Naive B cell (primary cell): Measurements from ENCODE around the gene MYORG. TPM values are rescaled to one million over a fixed set of nuclear protein-coding genes. Genes with fewer than 3 reads are reported as not detected.
A peak's percentile ranks its signal among the peaks of the same experiment; 100 is the strongest.
"Not testable (repeated sequence)": the region's sequence is repeated elsewhere in the genome, so short reads cannot be mapped to it uniquely, and the experiment has no call there.

Source experiments
- ATAC-seq, 2 donors: fragments of 150-1000 bp; cut with Tn5 transposase; 2 replicates each; pipeline ENCODE4 v1.10.0; 2021; ENCODE audit warnings: low read depth in 2 of 2, mild to moderate bottlenecking in 2 of 2, moderate library complexity in 2 of 2
- DNase-seq: peaks from one replicate; pipeline ENCODE4 v3.0.0; 2022
- H3K27ac Mint-ChIP-seq, 6 donors: one replicate each; pipeline ENCODE4 v1.8.0; 2020 to 2022; ENCODE audit warnings: mild to moderate bottlenecking in 6 of 6, mixed read lengths in 6 of 6, moderate library complexity in 5 of 6, inconsistent platforms in 2 of 6
- H3K27me3 Mint-ChIP-seq, 3 donors: one replicate each; pipeline ENCODE4 v1.8.0; 2021 to 2022; ENCODE audit warnings: mixed read lengths in 3 of 3, mild to moderate bottlenecking in 1 of 3
- H3K36me3 Mint-ChIP-seq, 2 donors: one replicate each; pipeline ENCODE4 v1.8.0; 2020 to 2022; ENCODE audit warnings: mixed read lengths in 2 of 2, inconsistent platforms in 1 of 2, mild to moderate bottlenecking in 1 of 2
- H3K4me1 Mint-ChIP-seq, 3 donors: one replicate each; pipeline ENCODE4 v1.8.0; 2020 to 2022; ENCODE audit warnings: mixed read lengths in 3 of 3, inconsistent platforms in 1 of 3, mild to moderate bottlenecking in 1 of 3, moderate library complexity in 1 of 3
- H3K4me3 Mint-ChIP-seq, 8 donors: one replicate each; pipeline ENCODE4 v1.8.0; 2020 to 2022; ENCODE audit warnings: mild to moderate bottlenecking in 8 of 8, mixed read lengths in 8 of 8, moderate library complexity in 8 of 8, inconsistent platforms in 2 of 8
- H3K9me3 Mint-ChIP-seq, 7 donors: one replicate each; pipeline ENCODE4 v1.8.0; 2020 to 2022; ENCODE audit warnings: mixed read lengths in 7 of 7, mild to moderate bottlenecking in 5 of 7, inconsistent platforms in 2 of 7, moderate library complexity in 1 of 7
- polyA plus RNA-seq, 6 donors: library from polyadenylated mRNA; unstranded; fragments of 300-500 nt; fragmentation: Illumina TruSeq; gene quantifications; one replicate each; pipeline ENCODE4 v1.2.3, GENCODE V29; 2021; ENCODE audit warnings: low read depth in 6 of 6

MYORG gene
- polyA plus RNA-seq, 6 donors from 2014 or later, result 0.08 to 0.25 TPM; not detected in 4

DNA sequence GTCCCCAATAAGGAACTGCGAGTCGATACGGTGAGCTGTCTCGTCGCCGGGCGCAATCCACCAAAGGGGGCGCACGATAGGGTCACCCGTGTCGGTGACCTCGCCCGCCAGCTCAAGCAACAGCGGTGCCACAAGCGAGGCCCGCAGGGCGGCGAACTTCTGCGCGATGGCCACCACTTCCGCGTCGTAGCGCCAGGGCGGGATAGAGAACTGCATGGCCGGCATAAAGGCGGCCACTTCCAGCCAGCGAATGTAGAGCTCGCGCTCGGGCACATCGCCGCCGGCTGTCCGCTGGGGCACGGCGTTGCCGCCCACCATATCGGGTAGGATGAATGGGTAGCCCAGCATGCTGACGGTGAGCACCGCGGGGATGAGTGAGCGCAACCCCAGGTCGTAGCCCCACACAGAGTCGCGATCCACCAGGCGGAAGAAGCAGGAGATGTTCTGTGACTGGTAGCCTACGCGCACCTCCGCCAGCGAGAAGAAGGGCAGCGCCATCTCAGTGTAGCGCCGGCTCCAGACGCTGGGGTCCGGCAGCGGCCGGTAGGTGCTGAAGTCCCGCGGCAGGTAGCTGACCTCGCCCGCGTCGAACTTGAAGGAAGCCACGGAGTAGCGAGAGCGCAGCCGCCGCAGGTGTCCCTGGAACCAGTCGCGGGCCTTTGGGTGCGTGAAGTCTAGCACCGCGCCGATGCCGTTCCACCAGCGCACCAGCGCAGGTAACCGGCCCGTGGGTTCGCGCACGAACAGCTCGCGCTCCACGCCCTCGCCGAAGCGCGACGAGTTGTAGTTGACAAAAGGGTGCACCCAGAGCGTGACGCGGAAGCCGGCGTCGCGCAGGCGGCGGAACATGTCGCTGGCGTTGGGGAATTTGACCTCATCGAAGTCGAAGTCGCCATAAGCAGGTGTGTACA, 5.5 kb downstream of the MYORG start:
- no peak overlapping the region for H3K27ac Mint-ChIP-seq
- no peak for DNase-seq
- H3K36me3 Mint-ChIP-seq, result peaks cover 7 to 12% of the 10 kb centered on the region in 2 donors
- peaks cover 4 to 12% (median 5%) of the 10 kb centered on the region in 3 donors for H3K4me1 Mint-ChIP-seq
- ATAC-seq, result peak in 1 of 2 donors; percentile 45
- peak overlapping the region in 2 of 8 donors; percentile 15 to 41 for H3K4me3 Mint-ChIP-seq
- no peaks in the 10 kb centered on the region for H3K27me3 Mint-ChIP-seq
- H3K9me3 Mint-ChIP-seq, result peaks cover 0 to 9% (median 2%) of the 10 kb centered on the region in 7 donors

DNA sequence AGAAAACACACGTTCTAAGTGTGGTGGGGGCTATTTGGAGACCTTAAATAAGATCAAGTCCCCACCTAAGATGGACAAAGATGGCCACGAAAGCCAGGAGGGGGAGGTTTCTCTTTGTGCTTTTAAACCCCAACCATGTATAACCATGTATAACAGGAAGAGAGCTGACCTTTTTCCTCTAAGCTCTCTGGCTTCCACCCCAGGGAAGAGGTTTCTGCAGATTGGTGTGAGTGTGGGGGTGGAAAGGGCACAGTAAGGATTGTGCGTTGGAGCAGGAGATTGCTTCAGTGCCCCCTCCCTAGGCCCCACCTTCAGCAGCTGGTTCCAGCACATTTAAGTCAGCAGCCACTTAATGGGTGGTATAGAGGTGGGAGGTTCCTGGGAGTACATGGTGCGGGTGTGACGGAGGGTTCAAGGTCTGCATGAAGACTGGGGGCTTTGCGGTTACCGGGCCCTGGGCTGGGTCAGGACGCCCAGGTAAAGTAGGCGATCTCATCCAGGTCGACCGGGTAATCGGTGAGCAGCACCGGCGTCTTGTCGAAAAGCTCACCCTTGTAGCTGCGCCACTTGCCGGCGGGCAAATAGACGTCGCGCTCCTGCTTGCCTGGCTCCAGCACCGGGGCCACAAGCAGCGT, 6.2 kb downstream of the MYORG start:
- Mint-ChIP-seq H3K4me3 (peak overlapping the region in 1 of 8 donors; percentile 41), H3K27me3 (no peaks in the 10 kb centered on the region), H3K36me3 (peaks cover 7 to 12% of the 10 kb centered on the region in 2 donors), H3K27ac (no peak overlapping the region), H3K4me1 (peaks cover 0 to 5% (median 0%) of the 10 kb centered on the region in 3 donors), H3K9me3 (peaks cover 0 to 9% (median 2%) of the 10 kb centered on the region in 7 donors)
- ATAC-seq, result no peak
- DNase-seq, result no peak

DNA sequence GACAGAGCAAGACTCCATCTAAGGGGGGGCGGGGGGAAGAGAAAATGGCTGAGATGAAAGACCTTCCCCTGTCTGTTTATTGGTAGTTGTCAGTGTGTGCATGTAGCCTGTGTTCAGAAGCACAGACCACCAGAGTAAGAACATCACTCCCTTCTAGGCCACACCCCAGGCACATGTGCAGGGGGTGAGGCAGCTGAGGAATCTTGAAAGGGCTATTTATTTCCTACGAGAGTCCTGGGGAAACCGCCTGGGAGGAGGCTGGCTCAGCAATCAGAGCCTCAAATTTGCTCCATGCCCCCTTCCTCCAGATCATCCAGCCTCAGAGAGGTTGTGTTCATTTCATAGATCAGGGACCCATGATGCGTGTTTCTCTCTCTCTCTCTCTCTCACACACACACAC, 7.1 kb downstream of the MYORG start:
- no peak for ATAC-seq
- H3K27ac Mint-ChIP-seq, result no peak overlapping the region
- H3K4me3 Mint-ChIP-seq, result no peak overlapping the region
- H3K9me3 Mint-ChIP-seq, result peaks cover 0 to 9% (median 2%) of the 10 kb centered on the region in 7 donors
- peaks cover 0 to 2% (median 0%) of the 10 kb centered on the region in 3 donors for H3K4me1 Mint-ChIP-seq
- peaks cover 7 to 12% of the 10 kb centered on the region in 2 donors for H3K36me3 Mint-ChIP-seq
- H3K27me3 Mint-ChIP-seq, result no peaks in the 10 kb centered on the region
- no peak for DNase-seq

DNA sequence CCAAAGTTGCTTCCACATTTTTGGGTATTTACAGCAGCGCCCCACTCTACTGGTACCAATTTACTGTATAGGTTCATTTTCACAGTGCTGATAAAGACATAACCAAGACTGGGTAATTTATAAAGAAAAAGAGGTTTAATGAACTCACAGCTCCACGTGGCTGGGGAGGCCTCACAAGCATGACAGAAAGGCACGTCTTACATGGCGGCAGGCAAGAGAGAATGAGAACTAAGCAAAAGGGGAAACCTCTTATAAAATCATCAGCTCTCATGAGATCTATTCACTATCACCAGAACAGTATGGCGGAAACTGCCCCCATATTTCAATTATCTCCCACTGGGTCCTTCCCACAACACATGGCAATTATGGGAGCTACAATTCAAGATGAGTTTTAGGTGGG, 7.9 kb downstream of the MYORG start:
- H3K36me3 Mint-ChIP-seq, result peaks cover 7 to 12% of the 10 kb centered on the region in 2 donors
- not testable (repeated sequence) for H3K9me3 Mint-ChIP-seq, H3K27me3 Mint-ChIP-seq, DNase-seq, ATAC-seq, H3K27ac Mint-ChIP-seq, H3K4me1 Mint-ChIP-seq, H3K4me3 Mint-ChIP-seq

DNA sequence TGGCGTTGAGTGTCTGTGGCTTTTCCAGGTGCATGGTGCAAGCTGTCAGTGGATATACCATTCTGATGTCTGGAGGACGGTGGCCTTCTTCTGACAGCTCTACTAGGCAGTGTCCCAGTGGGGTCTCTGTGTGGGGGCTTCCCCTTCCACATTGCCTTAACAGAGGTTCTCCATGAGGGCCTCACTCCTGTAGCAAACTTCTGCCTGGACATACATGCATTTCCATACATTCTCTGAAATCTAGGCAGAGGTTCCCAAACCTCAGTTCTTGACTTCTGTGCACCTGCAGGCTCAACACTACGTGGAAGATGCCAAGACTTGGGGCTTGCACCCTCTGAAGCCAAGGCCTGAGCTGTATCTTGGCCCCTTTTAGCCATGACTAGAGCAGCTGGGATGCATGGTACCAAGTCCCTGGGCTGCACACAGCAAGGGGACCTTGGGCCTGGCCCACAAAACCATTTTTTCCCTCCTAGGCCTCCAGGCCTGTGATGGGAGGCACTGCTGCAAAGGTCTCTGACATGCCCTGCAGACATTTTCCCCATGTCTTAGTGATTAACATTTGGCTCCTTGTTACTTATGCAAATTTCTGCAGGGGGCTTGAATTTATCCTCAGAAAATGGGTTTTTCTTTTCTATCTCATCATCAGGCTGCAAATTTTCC, 8.8 kb downstream of the MYORG start:
- not testable (repeated sequence) for H3K9me3 Mint-ChIP-seq, H3K27ac Mint-ChIP-seq, H3K27me3 Mint-ChIP-seq, ATAC-seq, H3K4me1 Mint-ChIP-seq, H3K4me3 Mint-ChIP-seq, DNase-seq
- peaks cover 7 to 12% of the 10 kb centered on the region in 2 donors for H3K36me3 Mint-ChIP-seq

DNA sequence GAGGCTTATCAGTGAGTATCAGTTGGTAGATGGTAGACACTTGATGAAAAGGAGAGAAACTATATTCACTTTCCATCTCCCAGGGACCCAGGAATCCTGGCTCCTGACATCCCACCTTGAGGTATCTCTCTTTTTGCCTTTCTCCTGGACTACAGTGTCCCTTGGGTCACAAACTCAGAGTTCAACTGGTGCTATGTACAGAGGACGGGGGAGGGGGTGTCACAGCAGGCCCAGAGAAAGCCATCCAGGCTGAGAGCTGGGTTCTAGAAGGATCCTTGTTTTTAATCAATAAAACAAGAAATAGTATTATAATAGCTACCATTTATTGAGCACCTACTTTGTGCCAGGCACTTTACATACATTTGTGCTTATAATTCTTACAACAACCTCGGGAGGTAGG, 10.3 kb downstream of the MYORG start:
- DNase-seq (no peak), ATAC-seq (no peak)
- no peak overlapping the region for H3K27ac Mint-ChIP-seq
- peaks cover 7 to 12% of the 10 kb centered on the region in 2 donors for H3K36me3 Mint-ChIP-seq
- peak overlapping the region in 1 of 8 donors; percentile 20 for H3K4me3 Mint-ChIP-seq
- H3K4me1 Mint-ChIP-seq, result peaks cover 0 to 2% (median 0%) of the 10 kb centered on the region in 3 donors
- H3K9me3 Mint-ChIP-seq, result peaks cover 0 to 9% (median 2%) of the 10 kb centered on the region in 7 donors
- H3K27me3 Mint-ChIP-seq, result no peaks in the 10 kb centered on the region

DNA sequence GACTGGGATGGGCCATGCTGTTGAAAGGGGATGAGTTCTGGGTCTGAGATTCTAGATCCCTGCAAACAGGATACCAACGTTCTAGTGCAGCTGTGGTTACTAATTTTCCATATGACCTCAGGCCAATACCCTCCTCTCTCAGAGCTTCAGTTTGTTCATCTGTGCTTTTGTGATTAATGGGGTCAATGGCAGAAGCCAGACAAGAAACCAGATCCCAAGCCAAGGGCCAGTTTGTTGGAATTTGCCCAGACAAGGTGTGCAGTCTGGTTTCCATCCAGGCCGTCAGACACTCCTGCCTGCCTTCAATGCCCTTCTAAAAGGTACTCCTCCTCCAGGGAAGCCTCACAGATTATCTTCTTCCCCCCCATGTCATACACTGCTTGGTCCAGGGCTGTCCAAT, 11.4 kb downstream of the MYORG start:
- ATAC-seq, result no peak
- Mint-ChIP-seq H3K9me3 (peaks cover 0 to 9% (median 2%) of the 10 kb centered on the region in 7 donors), H3K36me3 (peaks cover 7 to 12% of the 10 kb centered on the region in 2 donors), H3K4me3 (no peak overlapping the region), H3K4me1 (no peaks in the 10 kb centered on the region), H3K27me3 (no peaks in the 10 kb centered on the region), H3K27ac (no peak overlapping the region)
- no peak for DNase-seq

DNA sequence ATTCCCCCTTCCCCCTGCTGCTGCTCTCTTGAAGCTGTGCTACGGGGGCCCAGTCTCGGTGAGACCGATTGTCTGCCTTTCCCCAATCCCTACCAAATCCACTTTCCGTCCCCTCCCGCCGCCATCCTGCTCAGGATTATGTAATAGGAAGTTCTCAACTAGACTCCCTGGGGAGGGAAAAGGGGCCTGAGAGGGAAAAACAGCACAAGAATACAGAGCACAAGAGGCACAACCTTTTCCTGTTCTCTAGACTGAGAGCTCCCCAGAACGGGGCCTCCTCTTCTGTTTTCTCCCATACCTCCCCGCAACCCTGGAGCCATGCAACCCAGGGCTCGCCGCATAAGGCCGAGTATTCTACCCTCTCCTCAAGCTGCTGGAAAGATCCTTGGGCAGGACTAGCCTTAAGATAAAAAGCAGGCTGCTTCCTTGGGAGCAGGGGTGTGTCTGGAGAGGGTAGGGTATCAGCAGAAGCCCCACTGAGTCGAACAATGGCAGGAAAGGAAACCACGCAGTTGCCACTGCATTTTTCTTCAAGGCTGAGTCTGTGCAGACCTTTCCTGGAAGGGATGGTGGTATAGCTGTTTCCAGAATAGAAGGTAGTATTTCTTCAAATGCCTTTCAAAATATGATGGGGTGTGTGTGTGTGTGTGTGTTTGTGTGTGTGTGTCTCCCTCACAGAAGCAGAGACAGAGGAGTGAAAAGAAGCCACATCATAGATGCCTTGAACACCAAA, 12.9 kb downstream of the MYORG start:
- H3K4me1 Mint-ChIP-seq, result no peaks in the 10 kb centered on the region
- no peak overlapping the region for H3K27ac Mint-ChIP-seq
- H3K27me3 Mint-ChIP-seq, result no peaks in the 10 kb centered on the region
- no peak for DNase-seq
- H3K9me3 Mint-ChIP-seq, result peaks cover 0 to 9% (median 2%) of the 10 kb centered on the region in 7 donors
- peaks cover 7 to 12% of the 10 kb centered on the region in 2 donors for H3K36me3 Mint-ChIP-seq
- no peak for ATAC-seq
- no peak overlapping the region for H3K4me3 Mint-ChIP-seq

DNA sequence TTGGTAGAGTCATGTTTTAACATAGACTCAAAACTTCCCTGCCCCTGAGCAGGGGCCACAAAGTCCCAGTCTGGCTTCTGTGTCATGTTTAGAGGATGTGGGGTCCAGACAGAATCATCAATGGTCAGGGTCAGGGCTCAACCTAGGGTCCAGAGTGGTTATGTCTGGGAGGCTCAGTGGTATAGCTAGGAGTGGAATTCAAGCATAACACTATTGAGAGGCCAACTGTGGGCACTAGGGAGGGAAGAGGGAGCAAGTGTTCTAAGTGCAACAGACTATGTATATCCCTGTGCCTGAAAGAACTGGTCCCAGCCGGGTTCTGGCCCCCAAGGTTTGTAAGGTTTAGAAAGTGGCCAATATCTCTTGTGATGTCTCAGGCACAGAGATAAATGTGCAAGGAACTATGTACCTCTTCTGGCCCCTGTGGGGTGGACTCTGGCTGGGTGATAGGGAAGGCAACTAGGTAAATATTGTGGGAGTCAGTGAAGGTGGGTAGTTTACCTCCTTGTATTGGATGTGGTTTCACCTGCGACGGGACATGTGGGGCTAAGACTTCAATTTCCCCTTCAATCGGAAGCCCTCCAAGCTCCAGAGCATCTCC, 14.0 kb downstream of the MYORG start:
- Mint-ChIP-seq H3K36me3 (peaks cover 11 to 18% of the 10 kb centered on the region in 2 donors), H3K27ac (peak overlapping the region in 1 of 6 donors; percentile 15), H3K4me1 (no peaks in the 10 kb centered on the region), H3K27me3 (no peaks in the 10 kb centered on the region), H3K4me3 (no peak overlapping the region), H3K9me3 (peaks cover 0 to 15% (median 3%) of the 10 kb centered on the region in 7 donors)
- ATAC-seq, result no peak
- no peak for DNase-seq

DNA sequence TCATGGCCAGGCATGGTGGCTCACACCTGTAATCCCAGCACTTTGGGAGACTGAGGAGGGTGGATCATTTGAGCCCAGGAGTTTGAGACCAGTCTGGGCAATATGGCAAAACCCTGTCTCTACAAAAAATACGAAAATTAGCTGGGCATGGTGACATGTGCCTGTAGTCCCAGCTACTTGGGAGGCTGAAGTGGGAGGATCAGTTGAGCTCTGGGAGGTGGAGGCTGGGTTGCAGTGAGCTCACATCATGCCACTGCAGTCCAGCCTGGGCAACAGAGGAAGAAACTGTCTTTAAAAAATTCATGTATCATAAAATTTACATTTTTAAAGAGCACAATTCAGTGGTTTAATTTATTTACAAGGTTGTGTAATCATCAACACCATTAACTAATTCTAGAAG, 23.7 kb downstream of the MYORG start:
- H3K4me1 Mint-ChIP-seq, H3K27ac Mint-ChIP-seq, DNase-seq, H3K4me3 Mint-ChIP-seq, H3K27me3 Mint-ChIP-seq, ATAC-seq: not testable (repeated sequence)
- peaks cover 20 to 21% of the 10 kb centered on the region in 2 donors for H3K36me3 Mint-ChIP-seq
- peaks cover 5 to 29% (median 10%) of the 10 kb centered on the region in 7 donors for H3K9me3 Mint-ChIP-seq

DNA sequence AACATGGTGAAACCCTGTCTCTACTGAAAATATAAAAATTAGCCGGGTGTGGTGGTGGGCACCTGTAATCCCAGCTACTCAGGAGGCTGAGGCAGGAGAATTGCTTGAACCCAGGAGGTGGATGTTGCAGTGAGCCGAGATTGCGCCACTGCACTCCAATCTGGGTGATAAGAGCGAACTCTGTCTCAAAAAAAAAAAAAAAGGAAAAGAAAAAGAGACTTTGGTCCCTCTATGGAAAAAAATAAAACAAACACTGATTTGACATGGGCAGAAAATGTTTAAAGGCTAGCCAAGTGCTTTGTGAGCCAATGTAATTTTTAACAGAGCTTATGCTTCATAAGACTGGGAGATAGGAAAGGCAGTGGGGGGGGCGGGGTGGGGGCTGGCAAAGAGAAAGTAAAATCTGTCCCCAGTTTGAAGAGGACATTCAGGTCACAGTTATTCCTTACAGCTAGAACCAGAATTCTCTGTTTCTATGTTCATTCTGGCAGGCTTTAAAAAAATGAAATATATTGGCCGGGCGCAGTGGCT, 24.5 kb downstream of the MYORG start:
- not testable (repeated sequence) for H3K4me3 Mint-ChIP-seq, ATAC-seq, DNase-seq, H3K4me1 Mint-ChIP-seq, H3K27me3 Mint-ChIP-seq, H3K27ac Mint-ChIP-seq
- H3K9me3 Mint-ChIP-seq, result peaks cover 0 to 21% (median 10%) of the 10 kb centered on the region in 7 donors
- H3K36me3 Mint-ChIP-seq, result peaks cover 13 to 17% of the 10 kb centered on the region in 2 donors

DNA sequence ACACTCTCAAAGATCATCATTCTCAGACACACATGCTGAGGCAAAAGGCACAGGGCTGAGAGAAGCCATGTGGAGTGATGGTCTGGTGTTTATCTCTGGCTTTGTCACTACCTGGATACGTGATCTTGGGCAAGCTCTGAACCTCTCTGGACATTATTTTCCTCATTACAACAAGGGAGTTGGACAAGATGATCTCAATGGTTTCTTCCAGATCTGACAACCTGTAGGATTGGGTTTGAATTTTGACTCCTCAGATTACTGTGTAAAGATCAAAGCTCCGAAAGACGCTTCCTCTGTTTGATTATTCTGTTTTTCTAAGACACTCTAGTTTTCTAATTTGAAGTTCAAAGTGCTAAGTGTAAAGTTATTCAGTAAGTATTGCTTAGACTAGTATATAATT, 27.4 kb downstream of the MYORG start:
- H3K27me3 Mint-ChIP-seq, result no peaks in the 10 kb centered on the region
- no peak overlapping the region for H3K27ac Mint-ChIP-seq
- no peak overlapping the region for H3K4me3 Mint-ChIP-seq
- DNase-seq (no peak), ATAC-seq (no peak)
- peaks cover 7 to 11% of the 10 kb centered on the region in 2 donors for H3K36me3 Mint-ChIP-seq
- peaks cover 0 to 3% (median 0%) of the 10 kb centered on the region in 3 donors for H3K4me1 Mint-ChIP-seq
- H3K9me3 Mint-ChIP-seq, result peaks cover 0 to under 1% (median 0%) of the 10 kb centered on the region in 7 donors
